ENCODE measurements around the gene TMEM215. TPM values are rescaled to one million over a fixed set of nuclear protein-coding genes. Genes with fewer than 3 reads are reported as not detected.

TMEM215 gene, protein sequence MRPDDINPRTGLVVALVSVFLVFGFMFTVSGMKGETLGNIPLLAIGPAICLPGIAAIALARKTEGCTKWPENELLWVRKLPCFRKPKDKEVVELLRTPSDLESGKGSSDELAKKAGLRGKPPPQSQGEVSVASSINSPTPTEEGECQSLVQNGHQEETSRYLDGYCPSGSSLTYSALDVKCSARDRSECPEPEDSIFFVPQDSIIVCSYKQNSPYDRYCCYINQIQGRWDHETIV
- not detected in 2 replicates for total RNA-seq

DNA sequence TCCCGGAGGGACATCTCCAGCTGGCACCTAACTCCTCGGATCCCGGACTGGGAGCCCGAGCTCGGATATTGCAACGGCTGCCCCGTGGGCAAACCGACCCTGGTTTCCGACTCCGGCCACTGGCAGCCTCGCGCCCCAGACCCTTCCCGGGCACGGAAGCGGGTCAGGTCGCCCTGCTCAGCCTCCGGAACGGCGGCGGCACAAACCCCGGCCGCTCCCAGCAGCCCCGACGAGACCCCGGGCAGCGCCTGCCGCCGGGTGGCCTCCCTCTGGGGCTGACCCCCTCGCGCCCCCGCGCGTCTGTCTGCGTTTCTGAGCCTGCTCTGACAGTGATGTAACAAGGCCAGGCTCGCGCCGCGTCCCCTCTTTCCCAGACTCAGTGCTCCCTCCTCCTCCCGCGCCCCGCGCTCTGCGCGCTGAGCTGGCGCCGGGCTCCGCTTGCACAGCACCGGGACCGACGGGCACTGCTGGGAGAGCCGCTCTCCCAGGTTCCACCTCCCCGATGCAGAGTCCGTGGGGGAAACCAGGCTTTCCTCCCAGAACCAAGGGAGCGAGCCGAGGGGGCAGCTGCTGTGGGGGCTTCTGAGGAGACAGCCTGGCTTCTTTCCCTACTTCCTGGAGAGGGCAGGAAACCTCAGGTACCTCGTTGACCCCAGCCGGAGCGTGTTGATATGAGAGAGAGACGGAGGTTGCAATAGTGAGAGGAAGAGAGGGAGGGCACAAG lies at the start of gene TMEM215:
Gene TMEM215, plus strand, starts transcription at position 373 of the 724 bp plus-strand sequence. CDS start 644 bp downstream, outside the sequence.

Other genes starting within 250 kb of the TMEM215 start
- gene SMIM27, start 231.2 kb upstream of the TMEM215 start, total RNA-seq, result 3.5 and 7.0 TPM in 2 replicates
- gene TOPORS, start 231.0 kb upstream of the TMEM215 start, total RNA-seq, result 15.1 and 17.9 TPM in 2 replicates
- gene NDUFB6, start 210.4 kb upstream of the TMEM215 start, total RNA-seq, result 59.9 and 79.6 TPM in 2 replicates
- not detected in 2 replicates for gene TAF1L, start 147.9 kb upstream of the TMEM215 start, total RNA-seq
- gene APTX, start 218.1 kb downstream of the TMEM215 start, total RNA-seq, result 42.3 and 47.9 TPM in 2 replicates
- gene DNAJA1, start 241.7 kb downstream of the TMEM215 start, total RNA-seq, result 77.1 TPM in 2 replicates

Measured in airway epithelial cell (primary cell).